ENCODE results near the gene ABCA7.

ABCA7 gene

DNA sequence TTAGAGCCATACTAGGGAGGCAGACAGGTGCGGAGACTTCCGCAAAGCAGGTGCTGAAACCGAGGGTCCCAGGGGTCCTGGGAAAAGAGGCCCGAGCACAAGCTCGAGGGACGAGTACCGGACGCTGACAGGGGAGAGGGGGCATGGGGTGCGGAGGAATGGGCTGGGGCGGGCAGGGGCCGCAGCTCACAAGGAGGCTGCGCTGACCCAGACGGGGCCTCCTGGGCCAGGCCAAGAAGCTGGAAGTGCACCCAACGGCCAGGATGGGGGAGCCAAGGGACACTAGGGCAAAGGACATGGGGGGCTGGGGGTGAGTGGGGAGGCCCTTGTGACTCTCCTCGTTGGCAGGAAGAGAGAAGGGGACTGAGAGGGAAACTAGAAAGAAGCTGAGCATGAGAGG lies 53.4 kb downstream of the ABCA7 start:
- TF ChIP-seq, protein P1, sequence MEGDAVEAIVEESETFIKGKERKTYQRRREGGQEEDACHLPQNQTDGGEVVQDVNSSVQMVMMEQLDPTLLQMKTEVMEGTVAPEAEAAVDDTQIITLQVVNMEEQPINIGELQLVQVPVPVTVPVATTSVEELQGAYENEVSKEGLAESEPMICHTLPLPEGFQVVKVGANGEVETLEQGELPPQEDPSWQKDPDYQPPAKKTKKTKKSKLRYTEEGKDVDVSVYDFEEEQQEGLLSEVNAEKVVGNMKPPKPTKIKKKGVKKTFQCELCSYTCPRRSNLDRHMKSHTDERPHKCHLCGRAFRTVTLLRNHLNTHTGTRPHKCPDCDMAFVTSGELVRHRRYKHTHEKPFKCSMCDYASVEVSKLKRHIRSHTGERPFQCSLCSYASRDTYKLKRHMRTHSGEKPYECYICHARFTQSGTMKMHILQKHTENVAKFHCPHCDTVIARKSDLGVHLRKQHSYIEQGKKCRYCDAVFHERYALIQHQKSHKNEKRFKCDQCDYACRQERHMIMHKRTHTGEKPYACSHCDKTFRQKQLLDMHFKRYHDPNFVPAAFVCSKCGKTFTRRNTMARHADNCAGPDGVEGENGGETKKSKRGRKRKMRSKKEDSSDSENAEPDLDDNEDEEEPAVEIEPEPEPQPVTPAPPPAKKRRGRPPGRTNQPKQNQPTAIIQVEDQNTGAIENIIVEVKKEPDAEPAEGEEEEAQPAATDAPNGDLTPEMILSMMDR (conservative IDR thresholded peaks at IDR 0.05), result no peak
- TF ChIP-seq ZFX (IDR thresholded peaks at IDR 0.05), result no peak
- peak overlapping the region; percentile 85; the same call in 1 of the 2 replicates for H3K27ac ChIP-seq

DNA sequence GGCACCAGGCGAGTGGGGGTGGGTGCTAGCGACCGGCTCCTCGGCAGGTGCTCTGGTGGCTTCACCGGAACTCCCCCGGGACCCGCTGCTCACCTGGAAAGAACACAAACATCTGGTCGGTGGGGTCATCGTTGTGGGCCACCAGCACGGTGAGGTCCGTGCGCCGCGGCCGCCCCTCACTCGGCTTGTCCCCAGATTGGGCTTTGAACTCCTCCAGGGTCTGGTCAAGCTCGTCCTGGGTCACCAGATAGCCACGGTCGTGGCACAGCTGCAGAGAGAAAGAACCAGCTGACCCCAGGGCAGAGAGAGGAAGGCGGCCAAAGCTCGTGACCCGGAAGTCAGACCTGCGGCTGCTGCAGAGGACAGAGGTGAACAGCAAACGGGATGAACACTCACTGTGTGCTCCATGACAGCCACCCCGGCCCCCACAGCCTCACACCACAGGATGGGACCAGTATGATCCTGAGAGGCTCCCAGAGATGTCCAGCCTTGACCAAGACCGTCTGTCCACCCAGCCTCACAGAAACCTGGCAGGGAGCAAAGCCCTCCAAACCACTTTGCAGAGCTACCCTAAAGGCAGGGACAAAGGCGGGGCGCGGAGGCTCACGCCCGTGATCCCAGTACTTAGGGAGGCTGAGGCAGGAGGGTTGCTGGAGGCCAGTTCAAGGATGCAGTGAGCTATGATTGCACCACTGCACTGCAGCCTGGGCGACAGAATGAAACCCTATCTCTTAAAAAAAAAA lies 54.1 kb downstream of the ABCA7 start:
- no peak for TF ChIP-seq ZFX (IDR thresholded peaks at IDR 0.05)
- TF ChIP-seq, protein P1 (conservative IDR thresholded peaks at IDR 0.05), result no peak
- peak overlapping the region; percentile 85 for H3K27ac ChIP-seq

DNA sequence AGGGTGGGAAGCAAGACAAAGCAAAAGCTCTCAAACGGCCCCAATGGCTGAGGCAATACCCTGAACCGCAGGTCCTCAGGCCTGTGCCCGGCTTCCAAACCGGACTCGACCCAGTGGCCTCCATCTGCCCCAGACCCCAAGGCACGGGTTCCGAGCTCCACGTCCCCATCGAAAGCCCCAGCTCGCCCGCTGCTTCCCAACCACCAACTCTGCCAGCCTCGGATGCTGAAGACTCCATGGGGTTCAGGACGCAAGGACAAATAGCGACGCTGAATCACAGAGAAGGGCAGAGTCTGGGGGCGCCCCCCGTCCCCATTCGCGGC lies 54.7 kb downstream of the ABCA7 start:
- H3K27ac ChIP-seq, result peak overlapping the region; percentile 85
- TF ChIP-seq, protein P1 (conservative IDR thresholded peaks at IDR 0.05), result no peak
- no peak for TF ChIP-seq ZFX (IDR thresholded peaks at IDR 0.05)

DNA sequence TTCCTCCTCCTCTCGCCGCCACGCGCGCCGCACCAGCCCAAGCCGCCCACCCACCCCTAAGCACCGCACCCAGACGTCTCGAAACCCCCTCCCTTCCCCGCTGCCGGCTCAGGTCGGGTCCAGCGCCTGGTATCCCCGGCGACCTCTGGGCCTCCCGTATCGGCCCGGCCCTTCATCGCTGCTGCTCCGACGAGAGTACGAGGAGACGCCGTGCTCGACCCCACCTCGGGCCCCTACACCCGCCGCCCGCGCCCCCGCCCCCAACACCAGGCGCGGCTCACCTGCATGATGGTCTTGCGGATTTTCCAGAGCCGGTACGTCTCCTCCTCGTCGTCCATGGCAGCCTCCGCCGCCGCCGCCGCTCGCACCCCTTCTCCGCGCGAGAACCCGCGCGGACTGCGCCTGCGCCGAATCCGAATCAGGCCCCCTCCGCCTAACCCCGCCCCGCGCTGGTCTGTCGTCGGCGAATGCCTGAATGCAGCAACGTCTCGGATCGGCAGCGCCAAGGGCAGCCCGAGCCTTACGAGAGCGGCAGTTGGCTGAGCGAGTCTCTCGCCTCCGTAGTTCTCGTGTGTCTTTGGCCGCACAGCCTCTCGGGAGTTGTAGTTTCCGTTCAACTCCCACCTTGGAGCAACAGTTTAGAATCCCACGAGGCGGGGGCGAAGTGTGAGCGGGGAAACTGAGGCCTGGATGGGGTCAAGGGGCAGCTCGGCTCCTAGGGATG lies 55.2 kb downstream of the ABCA7 start, which contains the start of gene POLR2E:
TSS of gene POLR2E (minus strand) at position 398 of the 724 bp plus-strand sequence. CDS start at position 338, 60 bp downstream.
- TF ChIP-seq ZFX (IDR thresholded peaks at IDR 0.05), result peak; percentile 73; the same call in 1 of the 2 replicates
- TF ChIP-seq, protein P1 (conservative IDR thresholded peaks at IDR 0.05), result no peak
- peak within 1 kb of the TSS; percentile 85 for H3K27ac ChIP-seq

DNA sequence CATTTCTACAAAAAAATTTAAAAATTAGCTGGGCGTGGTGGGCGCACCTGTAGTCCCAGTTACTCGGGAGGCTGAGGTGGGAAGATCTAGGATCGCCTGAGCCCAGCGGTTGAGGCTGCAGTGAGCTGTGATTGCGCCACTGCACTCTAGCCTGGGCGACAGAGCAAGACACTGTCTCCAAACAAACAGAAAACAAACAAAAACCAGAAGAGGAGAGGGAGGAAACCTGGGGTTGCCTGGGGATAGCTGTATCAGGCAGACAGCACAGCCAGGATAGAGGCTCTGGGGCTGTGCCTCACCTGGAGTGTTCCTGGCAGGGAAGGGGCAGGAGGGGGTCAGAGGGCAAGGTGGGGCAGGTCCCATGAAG lies 57.9 kb downstream of the ABCA7 start:
- peak overlapping the region; percentile 71 for H3K27ac ChIP-seq
- TF ChIP-seq, protein P1 (conservative IDR thresholded peaks at IDR 0.05), result no peak
- TF ChIP-seq ZFX (IDR thresholded peaks at IDR 0.05), result no peak

DNA sequence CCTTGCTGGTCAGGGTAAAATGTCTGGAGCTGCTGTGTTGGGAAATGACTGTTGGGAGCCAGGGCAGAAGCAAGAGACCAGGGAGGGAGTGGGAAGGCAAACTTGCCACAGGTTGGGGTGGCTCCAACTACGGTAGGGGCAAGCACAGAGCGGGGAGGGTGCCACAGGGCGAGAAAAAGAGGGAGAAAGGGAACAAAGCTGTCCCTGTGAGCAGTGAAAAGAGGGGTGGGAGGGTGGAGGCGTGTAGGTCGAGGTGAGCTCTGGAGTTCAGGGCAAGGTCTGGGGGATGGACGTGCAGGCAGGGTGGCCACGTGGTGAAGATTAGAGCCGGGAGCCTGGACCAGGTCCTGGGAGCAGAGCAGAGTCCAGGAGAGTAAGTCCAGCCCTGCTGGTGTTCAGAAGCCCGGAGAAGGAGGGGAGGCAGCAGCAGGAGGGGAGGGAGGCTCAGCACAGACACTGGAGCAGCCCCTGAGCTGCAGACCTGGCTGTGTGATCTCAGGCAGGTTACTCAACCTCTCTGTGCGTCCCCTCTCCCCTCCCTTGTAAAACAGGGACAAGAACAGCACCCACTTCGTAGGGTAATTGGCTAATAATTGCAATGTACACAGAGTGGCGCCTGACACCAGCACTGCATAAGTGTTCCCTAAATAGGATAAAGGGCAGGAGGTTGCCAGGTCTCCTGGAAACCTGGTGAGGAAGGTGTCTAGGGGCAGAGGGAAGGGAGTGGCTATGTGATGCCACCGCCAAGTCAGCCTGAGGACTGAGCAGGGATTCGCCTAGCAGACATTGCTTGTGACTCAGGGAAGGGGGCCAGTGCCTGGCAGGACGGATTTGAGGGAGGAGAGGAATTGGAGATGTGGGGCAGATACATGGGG lies 58.5 kb downstream of the ABCA7 start:
- TF ChIP-seq, protein P1 (conservative IDR thresholded peaks at IDR 0.05), result no peak
- TF ChIP-seq ZFX (IDR thresholded peaks at IDR 0.05), result no peak
- peak overlapping the region; percentile 71 for H3K27ac ChIP-seq
